ENCODE results near the gene STK32C. TPM values are rescaled to one million over a fixed set of nuclear protein-coding genes. Genes with fewer than 3 reads are reported as not detected.

STK32C gene
- total RNA-seq, 1 donor from 2014 or later = 2.5 TPM

GRCh38 chr10:132331601-132332432 lies 24.1 kb upstream of the STK32C start, which contains the start of gene LRRC27:
Gene LRRC27 (plus strand): TSS chr10:132332193. CDS start chr10:132333525, 1,332 bp downstream.
- H3K36me3 Mint-ChIP-seq = peaks cover 36% of the 10 kb centered on the region
- Histone ChIP-seq H3K4me1 (peaks cover 28% of the 10 kb centered on the region), H2AFZ (replicated peaks) (peak within 1 kb of the TSS; percentile 19), H3K27me3 (no peaks in the 10 kb centered on the region), H3K36me3 (no peaks in the 10 kb centered on the region), H4K20me1 (ENCODE audit: low read depth) (peaks cover 23% of the 10 kb centered on the region), H3F3A (ENCODE audit: low read depth) (peaks cover 14% of the 10 kb centered on the region), H3K27ac (peak within 1 kb of the TSS; percentile 55), H3K4me3 (peak within 1 kb of the TSS; percentile 75), H3K79me2 (ENCODE audit: low read depth) (peaks cover 46% of the 10 kb centered on the region), H3K9me3 (ENCODE audit: low read depth) (no peaks in the 10 kb centered on the region), H3K9ac (peak within 1 kb of the TSS; percentile 64), H3K4me2 (peak within 1 kb of the TSS; percentile 87)
- peak within 1 kb of the TSS; percentile 89 for H3K27ac Mint-ChIP-seq
- TF ChIP-seq EZH2 (IDR thresholded peaks at IDR 0.05) (no peak), EZH2phosphoT487 (IDR thresholded peaks at IDR 0.05) (no peak), CTCF (IDR thresholded peaks at IDR 0.05) (no peak)
- DNase-seq (ENCODE audit: low spot score) = peak; percentile 98
- H3K27me3 Mint-ChIP-seq (ENCODE audit: insufficient read depth, low read depth) = peaks cover 10% of the 10 kb centered on the region
- peaks cover 3% of the 10 kb centered on the region for H3K9me3 Mint-ChIP-seq
- peaks cover 55% of the 10 kb centered on the region for H3K4me1 Mint-ChIP-seq
- peak within 1 kb of the TSS; percentile 93 for H3K4me3 Mint-ChIP-seq

GRCh38 chr10:132330486-132330833 lies 22.7 kb upstream of the STK32C start:
- Mint-ChIP-seq H3K9me3 (peaks cover 9% of the 10 kb centered on the region), H3K27me3 (ENCODE audit: insufficient read depth, low read depth) (peaks cover 5% of the 10 kb centered on the region), H3K27ac (no peak overlapping the region), H3K4me3 (peak overlapping the region; percentile 93), H3K36me3 (peaks cover 47% of the 10 kb centered on the region), H3K4me1 (peaks cover 44% of the 10 kb centered on the region)
- Histone ChIP-seq H4K20me1 (ENCODE audit: low read depth) (peaks cover 23% of the 10 kb centered on the region), H3K36me3 (no peaks in the 10 kb centered on the region), H3K27me3 (no peaks in the 10 kb centered on the region), H3K79me2 (ENCODE audit: low read depth) (peaks cover 46% of the 10 kb centered on the region), H3K9me3 (ENCODE audit: low read depth) (no peaks in the 10 kb centered on the region), H3F3A (ENCODE audit: low read depth) (peaks cover 12% of the 10 kb centered on the region), H3K4me3 (peak overlapping the region; percentile 75), H2AFZ (replicated peaks) (no peak overlapping the region), H3K27ac (no peak overlapping the region), H3K4me2 (peak overlapping the region; percentile 87), H3K4me1 (peaks cover 25% of the 10 kb centered on the region), H3K9ac (no peak overlapping the region)
- TF ChIP-seq CTCF (IDR thresholded peaks at IDR 0.05) = no peak
- no peak for TF ChIP-seq EZH2 (IDR thresholded peaks at IDR 0.05)
- TF ChIP-seq EZH2phosphoT487 (IDR thresholded peaks at IDR 0.05) = no peak
- DNase-seq (ENCODE audit: low spot score) = no peak

GRCh38 chr10:132329565-132330485 lies 22.1 kb upstream of the STK32C start:
- Mint-ChIP-seq H3K27ac (peak overlapping the region; percentile 31), H3K9me3 (peaks cover 9% of the 10 kb centered on the region), H3K27me3 (ENCODE audit: insufficient read depth, low read depth) (peaks cover 2% of the 10 kb centered on the region), H3K36me3 (peaks cover 49% of the 10 kb centered on the region), H3K4me1 (peaks cover 42% of the 10 kb centered on the region), H3K4me3 (peak overlapping the region; percentile 93)
- Histone ChIP-seq H2AFZ (replicated peaks) (no peak overlapping the region), H3K36me3 (no peaks in the 10 kb centered on the region), H3F3A (ENCODE audit: low read depth) (peaks cover 12% of the 10 kb centered on the region), H4K20me1 (ENCODE audit: low read depth) (peaks cover 23% of the 10 kb centered on the region), H3K27ac (no peak overlapping the region), H3K4me1 (peaks cover 25% of the 10 kb centered on the region), H3K9ac (no peak overlapping the region), H3K4me2 (peak overlapping the region; percentile 87), H3K4me3 (peak overlapping the region; percentile 75), H3K9me3 (ENCODE audit: low read depth) (no peaks in the 10 kb centered on the region), H3K79me2 (ENCODE audit: low read depth) (peaks cover 46% of the 10 kb centered on the region), H3K27me3 (no peaks in the 10 kb centered on the region)
- no peak for DNase-seq (ENCODE audit: low spot score)
- TF ChIP-seq EZH2 (IDR thresholded peaks at IDR 0.05) (no peak), CTCF (IDR thresholded peaks at IDR 0.05) (no peak), EZH2phosphoT487 (IDR thresholded peaks at IDR 0.05) (no peak)

Data from neural progenitor cell (in vitro differentiated cells).